OCI-LY1 (cell line): Measurements from ENCODE around the gene NUP133.

Experiments
- CTCF ChIP-seq: fragments of 200-600 bp; sonication (generic), shearing (Covaris generic); IDR thresholded peaks from 2 replicates; pipeline ENCODE4 v1.5.1; 2017; ENCODE audit warnings: mild to moderate bottlenecking, antibody characterized with exemption, low read length, moderate library complexity, mixed read lengths
- EZH2 ChIP-seq: fragments of 200-600 bp; sonication (generic), shearing (Covaris generic); IDR thresholded peaks from 2 replicates; pipeline ENCODE4 v1.8.0; 2017; ENCODE audit warnings: borderline replicate concordance, mixed run types, mild to moderate bottlenecking, antibody characterized with exemption, low read length, moderate library complexity, mixed read lengths

GRCh38 chr1:229448845-229449244 is 59.3 kb downstream of the NUP133 start:
- TF ChIP-seq CTCF (no peak), EZH2 (no peak)
